GM21529 (cell line): ENCODE measurements around the gene CWH43.
"Not testable (repeated sequence)": the region's sequence is repeated elsewhere in the genome, so short reads cannot be mapped to it uniquely, and the experiment has no call there.

Source experiments
- ATAC-seq: cut with Tn5 transposase; IDR thresholded peaks from one replicate; pipeline ENCODE4 v1.9.1; 2021; ENCODE audit not compliant: unreplicated experiment

Gene CWH43

GRCh38 chr4:48985976-48986653 lies at the start of gene CWH43:
Gene CWH43, plus strand, starts transcription at chr4:48986275. Its CDS starts 155 bp downstream, at chr4:48986430.
- no peak for ATAC-seq

GRCh38 chr4:48937033-48937432 lies 49.0 kb upstream of the CWH43 start:
- ATAC-seq = no peak

- no peak for ATAC-seq
Measured at GRCh38 chr4:48938831-48939230, 47.2 kb upstream of the CWH43 start.

GRCh38 chr4:48939785-48940184 lies 46.3 kb upstream of the CWH43 start:
- ATAC-seq = no peak

GRCh38 chr4:48943387-48943786 lies 42.7 kb upstream of the CWH43 start:
- no peak for ATAC-seq

GRCh38 chr4:48944252-48944651 lies 41.8 kb upstream of the CWH43 start:
- ATAC-seq = no peak

- ATAC-seq = no peak
Measured at GRCh38 chr4:48944756-48945241, 41.3 kb upstream of the CWH43 start.

GRCh38 chr4:48945981-48946380 lies 40.1 kb upstream of the CWH43 start:
- ATAC-seq = no peak

- ATAC-seq = no peak
Measured at GRCh38 chr4:48947731-48948130, 38.3 kb upstream of the CWH43 start.

- no peak for ATAC-seq
Measured at GRCh38 chr4:48949086-48949485, 37.0 kb upstream of the CWH43 start.

- no peak for ATAC-seq
Measured at GRCh38 chr4:48949518-48950219, 36.4 kb upstream of the CWH43 start.

GRCh38 chr4:48954314-48954713 lies 31.8 kb upstream of the CWH43 start:
- no peak for ATAC-seq

GRCh38 chr4:48957366-48957765 lies 28.7 kb upstream of the CWH43 start:
- not testable (repeated sequence) for ATAC-seq

GRCh38 chr4:48958582-48958981 lies 27.5 kb upstream of the CWH43 start:
- ATAC-seq = no peak

- ATAC-seq = no peak
Measured at GRCh38 chr4:48960988-48961635, 25.0 kb upstream of the CWH43 start.

- ATAC-seq = no peak
Measured at GRCh38 chr4:48962636-48963035, 23.4 kb upstream of the CWH43 start.

- ATAC-seq = peak; percentile 87
Measured at GRCh38 chr4:48963042-48963679, 22.9 kb upstream of the CWH43 start.

- ATAC-seq = no peak
Measured at GRCh38 chr4:48967101-48967500, 19.0 kb upstream of the CWH43 start.

GRCh38 chr4:48967631-48968030 lies 18.4 kb upstream of the CWH43 start:
- no peak for ATAC-seq

GRCh38 chr4:48968814-48969213 lies 17.3 kb upstream of the CWH43 start:
- ATAC-seq = no peak

- ATAC-seq = no peak
Measured at GRCh38 chr4:48970471-48970921, 15.6 kb upstream of the CWH43 start.
